Colonic mucosa (tissue), 4 donors: ENCODE results near the gene KRTAP19-4. TPM values are rescaled to one million over a fixed set of nuclear protein-coding genes. Genes with fewer than 3 reads are reported as not detected.

ENCODE experiments used
- DNase-seq: peaks from one replicate; pipeline ENCODE4 v3.0.0-alpha.2; 2020
- H3K27ac ChIP-seq: fragments of 200-600 bp; one replicate; pipeline ENCODE4 v1.8.0; 2021
- H3K27me3 ChIP-seq: fragments of 200-600 bp; one replicate; pipeline ENCODE4 v1.8.0; 2021
- H3K36me3 ChIP-seq: fragments of 200-600 bp; one replicate; pipeline ENCODE4 v1.8.0; 2021
- H3K4me1 ChIP-seq: fragments of 200-600 bp; one replicate; pipeline ENCODE4 v1.8.0; 2021; ENCODE audit warnings: mild to moderate bottlenecking
- H3K4me3 ChIP-seq: fragments of 200-600 bp; one replicate; pipeline ENCODE4 v1.8.0; 2021
- H3K9ac ChIP-seq, 2 donors: one replicate each; pipeline ENCODE4 v1.7.0; 2013; ENCODE audit warnings: control low read depth in 2 of 2, low read depth in 2 of 2, low read length in 2 of 2
- H3K9me3 ChIP-seq: fragments of 200-600 bp; one replicate; pipeline ENCODE4 v1.8.0; 2021
- CTCF ChIP-seq: fragments of 200-600 bp; IDR thresholded peaks from one replicate; pipeline ENCODE4 v1.8.0; 2022; ENCODE audit warnings: antibody characterized with exemption, mild to moderate bottlenecking
- intact Hi-C: fragments of 100-400 bp; cut with DNase I; formaldehyde crosslinking; loops from one replicate; pipeline ENCODE4 v1.14.1; 2022
- total RNA-seq, 2 donors: library from RNA; stranded (reverse); fragmentation: NEBNext Ultra II Directional in 1 of 2; extraction: Animal tissue kit (Norgen Biotek cat#: 25700) in 1 of 2; gene quantifications; one replicate each; pipeline ENCODE4 v1.2.1, GENCODE V29; 2021
- donor health status: healthy.
- donor health status: DM: no; HTN: no; CAD: no.
- donor health status: DM: no; HTN: no; CAD: no.

KRTAP19-4 gene
- total RNA-seq, 2 donors from 2014 or later: not detected

GRCh38 chr21:30491963-30492428 lies 5.0 kb downstream of the KRTAP19-4 start, which contains the start of gene KRTAP19-3:
KRTAP19-3 (minus strand) TSS chr21:30492013; CDS start chr21:30491957, 56 bp downstream.
- Histone ChIP-seq H3K36me3 (no peaks in the 10 kb centered on the region), H3K9me3 (no peaks in the 10 kb centered on the region), H3K4me3 (no peak within 1 kb of the TSS), H3K27me3 (no peaks in the 10 kb centered on the region), H3K4me1 (no peaks in the 10 kb centered on the region), H3K9ac (no peak within 1 kb of the TSS), H3K27ac (no peak within 1 kb of the TSS)
- no peak for TF ChIP-seq CTCF
- intact Hi-C loops: no loop called here
- DNase-seq: no peak

- no peak for DNase-seq
- H3K9ac ChIP-seq: no peak within 1 kb of the TSS
- no peaks in the 10 kb centered on the region for H3K4me1 ChIP-seq
- H3K27ac ChIP-seq: no peak within 1 kb of the TSS
- no peak within 1 kb of the TSS for H3K4me3 ChIP-seq
- intact Hi-C loops: no loop called here
- no peaks in the 10 kb centered on the region for H3K36me3 ChIP-seq
- H3K9me3 ChIP-seq: no peaks in the 10 kb centered on the region
- TF ChIP-seq CTCF: no peak
- no peaks in the 10 kb centered on the region for H3K27me3 ChIP-seq
Measured at GRCh38 chr21:30487336-30487735, 9.6 kb downstream of the KRTAP19-4 start, which contains the start of gene KRTAP19-2. KRTAP19-2 (minus strand) TSS chr21:30487436; CDS start chr21:30487348, 88 bp downstream.

- no peak for TF ChIP-seq CTCF
- H3K36me3 ChIP-seq: no peaks in the 10 kb centered on the region
- H3K27me3 ChIP-seq: no peaks in the 10 kb centered on the region
- DNase-seq: no peak
- H3K9ac ChIP-seq: no peak overlapping the region
- no peaks in the 10 kb centered on the region for H3K4me1 ChIP-seq
- no peak overlapping the region for H3K4me3 ChIP-seq
- H3K27ac ChIP-seq: no peak overlapping the region
- H3K9me3 ChIP-seq: no peaks in the 10 kb centered on the region
- intact Hi-C loops: no loop called here
Measured at GRCh38 chr21:30486180-30486579, 10.8 kb downstream of the KRTAP19-4 start.

GRCh38 chr21:30482130-30482529 lies 14.8 kb downstream of the KRTAP19-4 start:
- intact Hi-C loops: no loop called here
- DNase-seq: no peak
- H3K9ac ChIP-seq: no peak overlapping the region
- no peaks in the 10 kb centered on the region for H3K36me3 ChIP-seq
- H3K27me3 ChIP-seq: no peaks in the 10 kb centered on the region
- no peak overlapping the region for H3K4me3 ChIP-seq
- no peak overlapping the region for H3K27ac ChIP-seq
- H3K9me3 ChIP-seq: no peaks in the 10 kb centered on the region
- H3K4me1 ChIP-seq: no peaks in the 10 kb centered on the region
- TF ChIP-seq CTCF: no peak

- intact Hi-C loops: no loop called here
- no peak within 1 kb of the TSS for H3K4me3 ChIP-seq
- no peak for DNase-seq
- no peak within 1 kb of the TSS for H3K27ac ChIP-seq
- no peaks in the 10 kb centered on the region for H3K9me3 ChIP-seq
- no peaks in the 10 kb centered on the region for H3K36me3 ChIP-seq
- no peak within 1 kb of the TSS for H3K9ac ChIP-seq
- TF ChIP-seq CTCF: no peak
- H3K4me1 ChIP-seq: no peaks in the 10 kb centered on the region
- no peaks in the 10 kb centered on the region for H3K27me3 ChIP-seq
Measured at GRCh38 chr21:30480145-30480544, 16.8 kb downstream of the KRTAP19-4 start, which contains the start of gene KRTAP19-1. KRTAP19-1 (minus strand) TSS chr21:30480367; CDS start chr21:30480317, 50 bp downstream.
